ENCODE data around the gene ATP1B2. TPM values are rescaled to one million over a fixed set of nuclear protein-coding genes. Genes with fewer than 3 reads are reported as not detected.

Gene ATP1B2
- total and polyA plus RNA-seq, 2 of the 8 experiments (the other 6 are each of a cell fraction or from before 2014, with no cell fraction given) = 9.1 to 21.0 TPM

DNA sequence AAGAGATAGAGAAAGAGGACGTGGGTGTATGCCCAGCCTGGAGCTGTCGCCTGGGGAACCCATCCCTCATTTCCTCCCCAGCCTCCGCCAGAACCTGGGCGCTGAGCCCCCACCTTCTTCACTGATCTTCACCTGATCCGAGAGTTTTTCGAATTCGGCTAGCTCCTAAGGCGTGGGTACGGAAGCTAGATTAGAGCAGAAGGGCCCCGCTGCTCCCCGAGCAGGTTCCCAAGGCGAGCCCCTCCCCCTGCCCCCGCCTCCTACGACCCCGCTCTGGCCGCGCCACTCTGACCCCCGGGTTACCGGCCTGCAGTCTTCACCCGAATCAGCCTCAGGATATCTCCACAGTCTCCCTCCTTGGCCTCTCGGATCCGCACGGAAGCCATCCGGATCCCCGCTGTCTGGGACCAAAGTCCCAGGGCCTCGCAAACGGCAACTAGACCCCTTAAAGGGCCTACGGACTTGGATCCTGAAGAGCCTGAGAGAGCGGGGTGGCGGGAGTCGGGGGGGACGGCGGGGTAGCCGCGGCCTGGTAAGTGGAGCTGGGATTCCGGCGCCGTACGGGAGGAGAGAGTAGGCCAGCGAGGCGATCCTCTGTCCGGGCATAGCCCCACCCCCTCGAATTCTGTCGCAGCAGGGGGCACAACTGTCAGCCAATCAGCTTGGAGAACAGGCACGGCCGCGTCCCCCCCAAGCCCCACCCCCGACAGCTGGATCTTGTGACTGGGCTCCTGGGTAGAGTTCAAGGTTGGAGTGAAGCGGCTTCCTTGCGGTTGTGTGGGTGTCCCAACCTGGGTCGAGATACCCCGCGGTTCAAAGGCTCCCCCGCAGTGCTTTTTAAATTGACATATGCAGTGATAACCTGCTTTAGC, 23.2 kb upstream of the ATP1B2 start, which contains the start of gene SAT2 (continued):
- TF ChIP-seq, protein P1, sequence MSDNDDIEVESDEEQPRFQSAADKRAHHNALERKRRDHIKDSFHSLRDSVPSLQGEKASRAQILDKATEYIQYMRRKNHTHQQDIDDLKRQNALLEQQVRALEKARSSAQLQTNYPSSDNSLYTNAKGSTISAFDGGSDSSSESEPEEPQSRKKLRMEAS (IDR thresholded peaks at IDR 0.05) = no peak; the same call in 1 of the 2 replicates
- TF ChIP-seq TAF1 (IDR thresholded peaks at IDR 0.05; ENCODE audit: low read depth, low read length) (peak; percentile 79), BACH1 (IDR thresholded peaks at IDR 0.05; ENCODE audit: low read length) (no peak), POLR2A (IDR thresholded peaks at IDR 0.05; ENCODE audit: control extremely low read depth in 1 of 2, low read depth in 2 of 2, low read length in 2 of 2) (peak in 1 of 2 experiments; percentile 75; a peak in 2 of 3 replicates), HDAC2 (IDR thresholded peaks at IDR 0.05; ENCODE audit: borderline replicate concordance in 1 of 2, low read depth in 2 of 2, low read length in 2 of 2) (peak in 1 of 2 experiments; percentile 6; a peak in 1 of 4 replicates), JUND (IDR thresholded peaks at IDR 0.05; ENCODE audit: low read length) (no peak), CHD1 (IDR thresholded peaks at IDR 0.05; ENCODE audit: low read depth, low read length) (no peak), POLR2AphosphoS5 (IDR thresholded peaks at IDR 0.05; ENCODE audit: low read depth, low read length) (peak; percentile 72; the same call in 1 of the 2 replicates), SP1 (IDR thresholded peaks at IDR 0.05; ENCODE audit: low read depth, low read length) (peak; percentile 76; the same call in 1 of the 2 replicates), POU5F1 (IDR thresholded peaks at IDR 0.05; ENCODE audit: low read depth, low read length) (no peak)
- TF ChIP-seq, protein P2, sequence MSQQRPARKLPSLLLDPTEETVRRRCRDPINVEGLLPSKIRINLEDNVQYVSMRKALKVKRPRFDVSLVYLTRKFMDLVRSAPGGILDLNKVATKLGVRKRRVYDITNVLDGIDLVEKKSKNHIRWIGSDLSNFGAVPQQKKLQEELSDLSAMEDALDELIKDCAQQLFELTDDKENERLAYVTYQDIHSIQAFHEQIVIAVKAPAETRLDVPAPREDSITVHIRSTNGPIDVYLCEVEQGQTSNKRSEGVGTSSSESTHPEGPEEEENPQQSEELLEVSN (IDR thresholded peaks at IDR 0.05) = no peak

All from H1 (cell line).